Fibroblast of mammary gland (primary cell): ENCODE results near the gene UBE2E1.

ENCODE experiments used
- DNase-seq: peaks from one replicate; pipeline ENCODE4 v3.0.0-alpha.2; 2010; ENCODE audit warnings: low read depth
- H3K4me3 ChIP-seq: 2 replicates; pipeline ENCODE4 v1.5.1; 2011; ENCODE audit warnings: low read depth, mild to moderate bottlenecking, low read length, moderate library complexity; ENCODE audit not compliant: control insufficient read depth
- TF ChIP-seq, protein P1 (sequence below): conservative IDR thresholded peaks from 2 replicates; pipeline ENCODE4 v1.5.1; 2011; ENCODE audit warnings: low read depth, low read length, inconsistent platforms; ENCODE audit not compliant: control insufficient read depth, insufficient read depth

The UBE2E1 gene

DNA sequence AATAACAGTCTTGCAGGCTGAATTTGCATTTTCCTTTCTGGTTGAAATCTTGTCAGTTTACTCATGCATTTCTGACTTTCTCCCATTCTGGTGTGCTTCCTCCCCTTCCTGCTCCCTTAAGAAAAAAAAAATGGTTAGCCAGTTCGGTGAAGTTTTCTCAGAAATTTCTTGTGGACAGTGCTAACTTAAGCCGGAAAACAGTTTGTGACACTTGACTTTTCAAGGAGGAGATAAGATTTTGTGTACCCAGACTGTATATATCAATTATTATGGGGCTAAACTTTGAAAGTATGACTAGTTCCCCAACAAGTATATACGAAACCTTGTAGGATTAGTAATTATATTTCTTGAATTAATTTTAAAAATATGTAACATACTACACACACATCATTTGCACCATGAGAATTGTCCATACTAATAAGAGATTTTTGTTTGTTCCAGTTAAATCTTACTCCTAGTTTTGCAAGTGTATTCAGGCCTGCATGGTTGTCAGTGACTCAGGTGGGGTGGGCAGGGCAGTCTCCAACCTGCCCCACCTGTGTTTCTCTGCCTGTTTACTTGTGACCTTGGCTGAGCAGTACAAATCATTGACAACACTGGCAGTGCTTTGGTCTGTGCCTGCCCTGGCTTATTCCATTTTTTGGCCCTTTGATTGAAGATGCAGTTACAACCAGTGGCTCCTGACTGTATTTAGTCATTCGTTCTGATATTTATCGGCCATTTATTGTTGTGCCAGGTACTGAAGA lies 19.1 kb downstream of the UBE2E1 start:
- no peak overlapping the region for H3K4me3 ChIP-seq
- TF ChIP-seq, protein P1, sequence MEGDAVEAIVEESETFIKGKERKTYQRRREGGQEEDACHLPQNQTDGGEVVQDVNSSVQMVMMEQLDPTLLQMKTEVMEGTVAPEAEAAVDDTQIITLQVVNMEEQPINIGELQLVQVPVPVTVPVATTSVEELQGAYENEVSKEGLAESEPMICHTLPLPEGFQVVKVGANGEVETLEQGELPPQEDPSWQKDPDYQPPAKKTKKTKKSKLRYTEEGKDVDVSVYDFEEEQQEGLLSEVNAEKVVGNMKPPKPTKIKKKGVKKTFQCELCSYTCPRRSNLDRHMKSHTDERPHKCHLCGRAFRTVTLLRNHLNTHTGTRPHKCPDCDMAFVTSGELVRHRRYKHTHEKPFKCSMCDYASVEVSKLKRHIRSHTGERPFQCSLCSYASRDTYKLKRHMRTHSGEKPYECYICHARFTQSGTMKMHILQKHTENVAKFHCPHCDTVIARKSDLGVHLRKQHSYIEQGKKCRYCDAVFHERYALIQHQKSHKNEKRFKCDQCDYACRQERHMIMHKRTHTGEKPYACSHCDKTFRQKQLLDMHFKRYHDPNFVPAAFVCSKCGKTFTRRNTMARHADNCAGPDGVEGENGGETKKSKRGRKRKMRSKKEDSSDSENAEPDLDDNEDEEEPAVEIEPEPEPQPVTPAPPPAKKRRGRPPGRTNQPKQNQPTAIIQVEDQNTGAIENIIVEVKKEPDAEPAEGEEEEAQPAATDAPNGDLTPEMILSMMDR = no peak
- DNase-seq = no peak

DNA sequence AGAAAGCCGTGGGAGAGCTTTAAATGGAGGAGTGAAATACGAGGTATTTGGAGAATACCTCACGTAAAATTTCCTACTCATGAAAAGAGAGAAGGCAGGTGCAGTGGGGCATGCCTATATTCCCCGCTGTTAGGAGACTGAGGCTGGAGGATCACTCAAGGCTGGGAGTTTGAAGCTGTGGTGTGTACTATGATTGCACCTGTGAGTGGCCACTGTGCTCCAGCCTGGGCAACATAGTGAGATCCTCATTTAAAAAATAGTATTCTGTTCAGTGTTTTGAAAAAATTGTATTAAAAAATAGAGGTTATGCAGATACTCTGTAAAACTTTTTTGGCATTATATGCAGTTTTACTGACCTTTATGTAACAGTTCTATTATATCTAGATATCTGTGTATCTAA lies 20.0 kb downstream of the UBE2E1 start:
- TF ChIP-seq, protein P1 = no peak
- DNase-seq = no peak
- no peak overlapping the region for H3K4me3 ChIP-seq

DNA sequence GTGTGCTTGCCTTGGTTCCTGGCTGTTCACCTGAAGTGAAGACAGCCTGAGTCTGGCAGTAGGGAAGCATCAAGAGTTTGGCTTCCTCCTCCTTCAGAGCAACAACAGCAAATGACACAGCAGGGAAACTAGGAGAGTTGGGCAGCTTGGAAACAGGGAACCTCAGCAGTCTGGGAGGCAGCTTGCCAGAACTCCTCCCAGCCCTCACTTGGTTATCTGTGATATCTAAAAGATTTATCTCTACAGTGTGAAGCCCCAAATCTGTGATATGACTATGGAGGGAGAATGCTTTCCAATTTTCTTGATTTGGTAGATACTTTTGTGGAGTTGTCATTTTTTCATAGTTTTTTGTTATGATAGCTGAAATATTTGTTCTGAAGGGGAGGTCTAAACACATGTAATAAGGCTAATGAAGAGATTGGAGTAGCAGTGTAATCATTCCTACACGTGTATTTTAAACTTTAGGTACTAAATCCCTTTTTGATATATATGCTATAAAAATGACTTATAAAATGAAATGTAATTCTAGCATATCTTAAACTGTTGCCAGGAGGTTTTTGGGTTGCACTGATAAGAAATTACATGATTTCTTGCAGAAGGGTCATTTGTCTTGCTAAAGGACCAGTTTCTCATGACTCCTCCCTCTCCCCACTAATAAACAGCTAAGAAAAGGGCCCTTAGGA lies 20.8 kb downstream of the UBE2E1 start:
- no peak for DNase-seq
- TF ChIP-seq, protein P1 = no peak
- no peak overlapping the region for H3K4me3 ChIP-seq

DNA sequence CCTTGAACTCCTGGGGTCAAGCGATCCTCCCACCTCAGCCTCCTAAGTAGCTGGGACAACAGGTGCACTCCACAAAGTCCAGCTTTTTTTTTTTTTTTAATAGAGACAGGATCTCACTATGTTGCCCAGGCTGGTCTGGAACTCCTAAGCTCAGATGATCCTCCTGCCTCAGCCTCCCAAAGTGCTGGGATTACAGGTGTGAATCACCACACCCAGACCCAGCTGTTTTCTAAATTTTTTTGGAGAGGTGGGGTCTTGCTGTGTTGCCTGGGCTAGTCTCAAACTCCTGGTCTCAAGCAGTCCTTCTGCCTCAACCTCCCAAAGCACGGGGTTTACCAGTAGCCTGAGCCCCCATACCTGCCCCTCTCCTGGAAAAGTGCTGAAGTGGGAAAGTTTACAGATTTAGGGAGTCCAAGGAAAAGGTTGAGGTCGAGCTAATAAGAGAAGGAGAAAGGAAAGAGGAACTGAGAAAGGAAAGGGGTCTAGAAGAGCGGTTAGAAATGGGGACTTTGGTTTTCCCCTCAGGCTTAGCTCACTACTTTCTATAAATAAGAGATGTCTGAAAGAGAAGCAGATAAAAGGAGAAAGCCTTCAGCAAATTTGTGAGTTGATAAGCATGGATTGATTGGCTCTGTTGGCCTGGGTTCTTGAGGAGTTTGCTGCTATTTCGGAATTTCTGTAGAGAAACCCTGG lies 23.6 kb downstream of the UBE2E1 start:
- TF ChIP-seq, protein P1 = no peak
- H3K4me3 ChIP-seq = no peak overlapping the region

DNA sequence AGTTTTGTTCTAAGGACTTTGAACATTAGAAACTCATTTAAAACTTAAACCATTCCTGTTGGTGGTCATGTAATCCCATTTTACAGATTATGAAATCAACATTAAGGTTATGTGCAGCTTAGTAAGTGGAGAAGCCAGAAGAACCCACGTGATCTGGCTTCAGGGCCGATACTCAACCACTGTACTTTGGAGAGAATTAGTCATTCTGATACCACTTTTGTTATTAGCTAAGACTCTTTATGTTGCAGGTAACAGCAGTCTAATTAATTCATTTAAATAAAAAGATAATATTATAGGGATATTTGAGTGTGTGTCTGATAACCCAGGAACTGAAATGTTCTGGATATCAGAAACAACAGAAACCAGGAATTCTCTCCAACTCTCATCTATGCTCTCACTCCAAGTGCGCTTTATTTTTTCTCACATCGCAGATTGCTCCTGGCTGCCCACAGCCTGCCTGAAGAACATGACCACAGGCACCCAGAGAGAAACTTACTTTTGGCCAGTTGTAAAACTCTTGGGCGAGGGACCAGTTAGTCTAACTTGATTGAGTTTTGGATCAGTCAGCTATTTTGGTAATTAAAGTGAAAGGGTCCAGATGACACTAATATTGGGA lies 25.2 kb downstream of the UBE2E1 start:
- TF ChIP-seq, protein P1 = no peak
- DNase-seq = peak; percentile 38
- no peak overlapping the region for H3K4me3 ChIP-seq

More for the DNA sequence above, 23.6 kb downstream of the UBE2E1 start:
- DNase-seq = no peak
